PC-3 (cell line): Measurements from ENCODE around the gene UQCC3. TPM values are rescaled to one million over a fixed set of nuclear protein-coding genes. Genes with fewer than 3 reads are reported as not detected.

Experiments
- ATAC-seq: fragments of 200-7000 bp; cut with Tn5 transposase; 2 replicates; pipeline ENCODE4 v1.9.1; 2020; ENCODE audit warnings: mild to moderate bottlenecking, moderate library complexity
- BruUV-seq: library from RNA; stranded (reverse); fragments of 400-500 nt; replicated peaks from 2 replicates; lab custom pipeline; 2021; lab: Mats Ljungman, UMichigan
- CTCF ChIA-PET: fragments of 300-600 bp; sonication (Branson Sonifier 250); formaldehyde crosslinking; loops from one replicate; lab custom pipeline; 2022; ENCODE audit warnings: antibody characterized with exemption; lab: Charles Lee
- POLR2A ChIA-PET: fragments of 300-600 bp; sonication (Branson Sonifier 250); formaldehyde crosslinking; loops from one replicate; lab custom pipeline; 2022; ENCODE audit warnings: antibody characterized with exemption; ENCODE audit not compliant: unreplicated experiment; lab: Charles Lee
- DNase-seq: peaks from one replicate; pipeline ENCODE4 v3.0.0-alpha.2; 2015
- H2AFZ ChIP-seq: fragments of 300-600 bp; sonication (generic); 2 replicates; pipeline ENCODE4 v1.6.0; 2016; ENCODE audit warnings: antibody characterized with exemption, low read length
- H3F3A ChIP-seq: fragments of 300-600 bp; sonication (generic); one replicate; pipeline ENCODE4 v1.6.0; 2017; ENCODE audit warnings: antibody characterized with exemption, low read length, control low read depth, mild to moderate bottlenecking; ENCODE audit not compliant: unreplicated experiment
- H3K27ac ChIP-seq: fragments of 300-600 bp; sonication (generic); 2 replicates; pipeline ENCODE4 v1.5.1; 2016; ENCODE audit warnings: mild to moderate bottlenecking, low read length
- H3K27me3 ChIP-seq: fragments of 300-600 bp; sonication (generic); 2 replicates; pipeline ENCODE4 v1.6.1; 2016; ENCODE audit warnings: low read length, mixed read lengths
- H3K36me3 ChIP-seq: fragments of 300-600 bp; sonication (generic); 2 replicates; pipeline ENCODE4 v1.6.1; 2016; ENCODE audit warnings: low read depth, mixed run types, low read length, mixed read lengths
- H3K4me1 ChIP-seq: fragments of 300-600 bp; sonication (generic); 2 replicates; pipeline ENCODE4 v1.5.1; 2016; ENCODE audit warnings: low read length; ENCODE audit not compliant: insufficient read depth
- H3K4me2 ChIP-seq: fragments of 300-600 bp; sonication (generic); 2 replicates; pipeline ENCODE4 v1.6.0; 2016; ENCODE audit warnings: low read length
- H3K4me3 ChIP-seq: fragments of 300-600 bp; sonication (generic); 2 replicates; pipeline ENCODE4 v1.5.1; 2016; ENCODE audit warnings: mild to moderate bottlenecking, low read length, mixed read lengths
- H3K79me2 ChIP-seq: fragments of 300-600 bp; sonication (generic); 2 replicates; pipeline ENCODE4 v1.6.1; 2017; ENCODE audit warnings: low read length, mixed read lengths
- H3K9ac ChIP-seq: fragments of 300-600 bp; sonication (generic); 2 replicates; pipeline ENCODE4 v1.6.0; 2016; ENCODE audit warnings: mild to moderate bottlenecking, low read length
- H3K9me2 ChIP-seq: fragments of 300-600 bp; sonication (generic); replicated peaks from 2 replicates; pipeline ENCODE4 v1.6.1; 2016; ENCODE audit warnings: mixed run types, low read length, mixed read lengths
- H3K9me3 ChIP-seq: fragments of 300-600 bp; sonication (generic); 2 replicates; pipeline ENCODE4 v1.6.1; 2016; ENCODE audit warnings: low read length, mixed read lengths
- H4K20me1 ChIP-seq: fragments of 300-600 bp; sonication (generic); 2 replicates; pipeline ENCODE4 v1.6.1; 2016; ENCODE audit warnings: low read length, mixed read lengths
- EZH2 ChIP-seq: fragments of 300-600 bp; sonication (generic); IDR thresholded peaks from one replicate; pipeline ENCODE4 v1.6.1; 2017; ENCODE audit warnings: antibody characterized with exemption, mild to moderate bottlenecking, low read length; ENCODE audit not compliant: unreplicated experiment
- EZH2phosphoT487 ChIP-seq: fragments of 300-600 bp; sonication (generic); IDR thresholded peaks from 2 replicates; pipeline ENCODE4 v1.6.1; 2018; ENCODE audit warnings: mild to moderate bottlenecking, antibody characterized with exemption, low read length, borderline replicate concordance
- intact Hi-C: fragments of 100-400 bp; cut with micrococcal nuclease; formaldehyde crosslinking; loops from 2 replicates; pipeline ENCODE4 v1.9.0; 2023
- total RNA-seq: library from RNA; depleted of rRNA; stranded (reverse); fragments of >200 nt; gene quantifications from 2 replicates; pipeline ENCODE4 v1.2.3, GENCODE V29; 2014
- TF ChIP-seq, protein P1 (sequence below): fragments of 300-600 bp; sonication (generic); conservative IDR thresholded peaks from 2 replicates; pipeline ENCODE4 v1.5.1; 2017; ENCODE audit warnings: antibody characterized with exemption, low read depth, mild to moderate bottlenecking, low read length

UQCC3 gene
- total RNA-seq, 1 experiment from 2014 or later: 83.6 TPM

GRCh38 chr11:62712276-62712812 lies 40.9 kb downstream of the UQCC3 start:
- Histone ChIP-seq H3K9me2 (no peaks in the 10 kb centered on the region), H3K4me2 (no peak overlapping the region), H3K9ac (no peak overlapping the region), H3F3A (peaks cover 1% of the 10 kb centered on the region), H3K27ac (no peak overlapping the region), H3K4me1 (no peaks in the 10 kb centered on the region), H2AFZ (no peak overlapping the region), H4K20me1 (no peaks in the 10 kb centered on the region), H3K36me3 (peaks cover 72% of the 10 kb centered on the region), H3K79me2 (peaks cover 16% of the 10 kb centered on the region; the same call in 1 of the 2 replicates), H3K9me3 (no peaks in the 10 kb centered on the region), H3K4me3 (no peak overlapping the region), H3K27me3 (no peaks in the 10 kb centered on the region)
- ChIA-PET POLR2A (no interaction called here), CTCF (no interaction called here)
- no TSS peak for BruUV-seq
- intact Hi-C loops: no loop called here
- DNase-seq (no peak), ATAC-seq (no peak)
- TF ChIP-seq EZH2 (no peak), EZH2phosphoT487 (no peak)
- TF ChIP-seq, protein P1, sequence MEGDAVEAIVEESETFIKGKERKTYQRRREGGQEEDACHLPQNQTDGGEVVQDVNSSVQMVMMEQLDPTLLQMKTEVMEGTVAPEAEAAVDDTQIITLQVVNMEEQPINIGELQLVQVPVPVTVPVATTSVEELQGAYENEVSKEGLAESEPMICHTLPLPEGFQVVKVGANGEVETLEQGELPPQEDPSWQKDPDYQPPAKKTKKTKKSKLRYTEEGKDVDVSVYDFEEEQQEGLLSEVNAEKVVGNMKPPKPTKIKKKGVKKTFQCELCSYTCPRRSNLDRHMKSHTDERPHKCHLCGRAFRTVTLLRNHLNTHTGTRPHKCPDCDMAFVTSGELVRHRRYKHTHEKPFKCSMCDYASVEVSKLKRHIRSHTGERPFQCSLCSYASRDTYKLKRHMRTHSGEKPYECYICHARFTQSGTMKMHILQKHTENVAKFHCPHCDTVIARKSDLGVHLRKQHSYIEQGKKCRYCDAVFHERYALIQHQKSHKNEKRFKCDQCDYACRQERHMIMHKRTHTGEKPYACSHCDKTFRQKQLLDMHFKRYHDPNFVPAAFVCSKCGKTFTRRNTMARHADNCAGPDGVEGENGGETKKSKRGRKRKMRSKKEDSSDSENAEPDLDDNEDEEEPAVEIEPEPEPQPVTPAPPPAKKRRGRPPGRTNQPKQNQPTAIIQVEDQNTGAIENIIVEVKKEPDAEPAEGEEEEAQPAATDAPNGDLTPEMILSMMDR: no peak

DNA sequence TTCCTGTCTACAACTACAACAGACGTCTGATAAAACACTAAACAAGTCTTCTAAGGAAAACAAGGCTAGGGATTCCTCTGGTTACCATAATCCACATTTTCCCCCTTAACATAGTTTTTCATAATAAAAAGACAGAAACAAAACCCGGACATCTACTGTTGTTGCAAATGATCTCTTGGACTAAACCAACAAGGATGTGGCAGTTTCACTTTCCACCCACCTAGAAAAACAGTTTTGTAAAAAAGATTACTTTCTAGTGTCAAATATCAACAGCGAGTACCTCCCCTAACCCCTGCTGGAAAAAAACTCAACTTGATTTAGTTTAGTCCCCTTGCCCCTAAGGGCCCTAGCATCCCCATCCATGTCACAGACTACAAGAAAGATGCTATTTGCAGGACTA lies 41.4 kb downstream of the UQCC3 start:
- no peak overlapping the region for H3K4me2 ChIP-seq
- H3K27ac ChIP-seq: no peak overlapping the region
- no peaks in the 10 kb centered on the region for H3K27me3 ChIP-seq
- POLR2A ChIA-PET: no interaction called here
- no peak overlapping the region for H3K4me3 ChIP-seq
- ATAC-seq (no peak), DNase-seq (no peak)
- H3K9me3 ChIP-seq: no peaks in the 10 kb centered on the region
- H4K20me1 ChIP-seq: no peaks in the 10 kb centered on the region
- H2AFZ ChIP-seq: no peak overlapping the region
- H3K4me1 ChIP-seq: no peaks in the 10 kb centered on the region
- H3K79me2 ChIP-seq: peaks cover 21% of the 10 kb centered on the region
- H3F3A ChIP-seq: no peaks in the 10 kb centered on the region
- no TSS peak for BruUV-seq
- peaks cover 77% of the 10 kb centered on the region for H3K36me3 ChIP-seq
- CTCF ChIA-PET: no interaction called here
- no peak overlapping the region for H3K9ac ChIP-seq
- intact Hi-C loops: no loop called here
- TF ChIP-seq EZH2 (no peak), EZH2phosphoT487 (no peak)
- TF ChIP-seq, protein P1: no peak
- H3K9me2 ChIP-seq: no peaks in the 10 kb centered on the region

- no peak overlapping the region for H3K9ac ChIP-seq
- H2AFZ ChIP-seq: no peak overlapping the region
- H3K9me3 ChIP-seq: no peaks in the 10 kb centered on the region
- ATAC-seq (no peak), DNase-seq (no peak)
- no peaks in the 10 kb centered on the region for H3K9me2 ChIP-seq
- H3K4me3 ChIP-seq: no peak overlapping the region
- intact Hi-C loops: no loop called here
- H3K27ac ChIP-seq: no peak overlapping the region
- no peaks in the 10 kb centered on the region for H3F3A ChIP-seq
- TF ChIP-seq, protein P1: no peak
- TF ChIP-seq EZH2phosphoT487 (no peak), EZH2 (no peak)
- H3K36me3 ChIP-seq: peaks cover 81% of the 10 kb centered on the region
- H4K20me1 ChIP-seq: no peaks in the 10 kb centered on the region
- BruUV-seq: no TSS peak
- ChIA-PET CTCF (no interaction called here), POLR2A (no interaction called here)
- peaks cover 22% of the 10 kb centered on the region for H3K79me2 ChIP-seq
- H3K4me1 ChIP-seq: no peaks in the 10 kb centered on the region
- no peak overlapping the region for H3K4me2 ChIP-seq
- H3K27me3 ChIP-seq: no peaks in the 10 kb centered on the region
Observed at GRCh38 chr11:62713343-62713742, 41.9 kb downstream of the UQCC3 start.
